Erythroblast (primary cell): ENCODE data around the gene SYNRG.

ENCODE experiments used
- GATA1 ChIP-seq: IDR thresholded peaks from 2 replicates; pipeline ENCODE4 v1.6.1; 2011; ENCODE audit warnings: low read depth, mild to moderate bottlenecking, control low read depth, low read length, moderate library complexity
- POLR2A ChIP-seq: IDR thresholded peaks from 2 replicates; pipeline ENCODE4 v1.6.1; 2011; ENCODE audit warnings: mild to moderate bottlenecking, low read length

DNA sequence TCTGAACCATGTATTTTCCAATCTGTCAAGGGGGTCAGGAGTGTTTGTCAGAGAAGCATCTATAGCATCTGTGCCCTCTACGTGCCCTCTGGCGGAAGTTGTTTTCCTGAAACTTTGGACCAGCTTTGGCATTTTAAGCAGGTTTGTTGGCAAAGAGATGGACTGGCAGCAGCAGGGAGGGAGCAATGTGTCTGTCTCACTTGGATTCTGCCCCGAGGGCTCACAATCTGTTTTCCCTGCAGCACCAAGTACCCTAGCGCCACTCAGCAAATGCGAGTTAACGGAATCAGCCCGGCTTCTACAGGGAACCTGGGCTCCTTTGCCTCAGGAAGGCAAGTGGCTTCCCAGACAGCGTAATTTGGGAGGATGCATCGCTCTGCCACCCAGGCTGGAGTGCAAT, 102.1 kb downstream of the SYNRG start:
- TF ChIP-seq POLR2A = no peak
- TF ChIP-seq GATA1 = no peak
